ENCODE results near the gene SGCA.

Gene SGCA

GRCh38 chr17:50136096-50136687, 29.6 kb upstream of the SGCA start:
- Histone ChIP-seq H4K20me1 (ENCODE audit: control insufficient read depth, insufficient read depth, low read depth, low read length) (peaks cover 22% of the 10 kb centered on the region), H3K9me3 (ENCODE audit: control insufficient read depth, insufficient read depth, low read length) (no peaks in the 10 kb centered on the region), H3K4me3 (ENCODE audit: low read length) (no peak overlapping the region), H3K9me2 (replicated peaks; ENCODE audit: control insufficient read depth, low read length) (no peaks in the 10 kb centered on the region), H3K27me3 (ENCODE audit: control insufficient read depth, low read length) (no peaks in the 10 kb centered on the region; the same call in 1 of the 2 replicates), H3K36me3 (ENCODE audit: control insufficient read depth, low read length) (peaks cover 68% of the 10 kb centered on the region), H3F3A (ENCODE audit: control insufficient read depth, insufficient read depth) (0 out of 2 replicates have a peak, but pooled peaks cover 8% of the 10 kb centered on the region), H3K4me1 (ENCODE audit: control insufficient read depth, low read length) (peaks cover 16% of the 10 kb centered on the region), H3K27ac (ENCODE audit: low read depth, low read length) (no peak overlapping the region), H3K79me2 (ENCODE audit: control insufficient read depth, low read length) (peaks cover 8% of the 10 kb centered on the region), H3K4me2 (ENCODE audit: low read length) (no peak overlapping the region)
- TF ChIP-seq CTCF (IDR thresholded peaks at IDR 0.05; ENCODE audit: low read depth, low read length, poor library complexity, severe bottlenecking) (no peak), EZH2phosphoT487 (IDR thresholded peaks at IDR 0.05; ENCODE audit: borderline replicate concordance, low read length) (no peak)

- Histone ChIP-seq H3K4me3 (ENCODE audit: low read length) (no peak overlapping the region), H3K36me3 (ENCODE audit: control insufficient read depth, low read length) (peaks cover 77% of the 10 kb centered on the region), H3K4me2 (ENCODE audit: low read length) (no peak overlapping the region), H3F3A (ENCODE audit: control insufficient read depth, insufficient read depth) (0 out of 2 replicates have a peak, but pooled peaks cover 8% of the 10 kb centered on the region), H3K79me2 (ENCODE audit: control insufficient read depth, low read length) (peaks cover 13% of the 10 kb centered on the region), H3K9me2 (replicated peaks; ENCODE audit: control insufficient read depth, low read length) (no peaks in the 10 kb centered on the region), H3K27me3 (ENCODE audit: control insufficient read depth, low read length) (no peaks in the 10 kb centered on the region), H3K27ac (ENCODE audit: low read depth, low read length) (no peak overlapping the region), H4K20me1 (ENCODE audit: control insufficient read depth, insufficient read depth, low read depth, low read length) (peaks cover 22% of the 10 kb centered on the region), H3K4me1 (ENCODE audit: control insufficient read depth, low read length) (peaks cover 24% of the 10 kb centered on the region), H3K9me3 (ENCODE audit: control insufficient read depth, insufficient read depth, low read length) (no peaks in the 10 kb centered on the region)
- TF ChIP-seq CTCF (IDR thresholded peaks at IDR 0.05; ENCODE audit: low read depth, low read length, poor library complexity, severe bottlenecking): no peak
- TF ChIP-seq EZH2phosphoT487 (IDR thresholded peaks at IDR 0.05; ENCODE audit: borderline replicate concordance, low read length): no peak
These were observed 28.8 kb upstream of the SGCA start for GRCh38 chr17:50137042-50137441.

GRCh38 chr17:50139185-50139783, 26.5 kb upstream of the SGCA start:
- no peak overlapping the region for H3K4me3 ChIP-seq (ENCODE audit: low read length)

More at GRCh38 chr17:50139185-50139783, 26.5 kb upstream of the SGCA start:
- Histone ChIP-seq H3K9me2 (replicated peaks; ENCODE audit: control insufficient read depth, low read length) (no peaks in the 10 kb centered on the region), H3K4me2 (ENCODE audit: low read length) (no peak overlapping the region), H3K79me2 (ENCODE audit: control insufficient read depth, low read length) (peaks cover 33% of the 10 kb centered on the region), H3K27me3 (ENCODE audit: control insufficient read depth, low read length) (no peaks in the 10 kb centered on the region), H3K27ac (ENCODE audit: low read depth, low read length) (no peak overlapping the region), H3F3A (ENCODE audit: control insufficient read depth, insufficient read depth) (0 out of 2 replicates have a peak, but pooled peaks cover 3% of the 10 kb centered on the region), H4K20me1 (ENCODE audit: control insufficient read depth, insufficient read depth, low read depth, low read length) (peaks cover 22% of the 10 kb centered on the region), H3K36me3 (ENCODE audit: control insufficient read depth, low read length) (peaks cover 96% of the 10 kb centered on the region), H3K4me1 (ENCODE audit: control insufficient read depth, low read length) (peaks cover 47% of the 10 kb centered on the region), H3K9me3 (ENCODE audit: control insufficient read depth, insufficient read depth, low read length) (no peaks in the 10 kb centered on the region)
- no peak for TF ChIP-seq CTCF (IDR thresholded peaks at IDR 0.05; ENCODE audit: low read depth, low read length, poor library complexity, severe bottlenecking)
- no peak for TF ChIP-seq EZH2phosphoT487 (IDR thresholded peaks at IDR 0.05; ENCODE audit: borderline replicate concordance, low read length)
